HG02870 (cell line): ENCODE results near the gene DDX42.

ENCODE experiments used
- ATAC-seq: cut with Tn5 transposase; IDR thresholded peaks from one replicate; pipeline ENCODE4 v1.9.1; 2021; ENCODE audit warnings: mild to moderate bottlenecking, moderate library complexity; ENCODE audit not compliant: unreplicated experiment

DDX42 gene

GRCh38 chr17:63774141-63774968, at the start of gene DDX42:
DDX42 (plus strand) TSS chr17:63774170; CDS start chr17:63787050, 12,880 bp downstream.
- ATAC-seq, result no peak

GRCh38 chr17:63735691-63736090, 38.3 kb upstream of the DDX42 start:
- no peak for ATAC-seq

- no peak for ATAC-seq
Measured at GRCh38 chr17:63740464-63741142, 33.4 kb upstream of the DDX42 start.

- ATAC-seq, result no peak
Measured at GRCh38 chr17:63741143-63741407, 32.9 kb upstream of the DDX42 start.

GRCh38 chr17:63741408-63742173, 32.4 kb upstream of the DDX42 start, which contains the start of gene STRADA:
STRADA (minus strand) TSS chr17:63741799; CDS start chr17:63728369, 13,430 bp downstream.
- ATAC-seq, result peak; percentile 80

GRCh38 chr17:63751806-63752205, 22.2 kb upstream of the DDX42 start:
- ATAC-seq, result no peak

GRCh38 chr17:63752707-63753106, 21.3 kb upstream of the DDX42 start:
- no peak for ATAC-seq

- ATAC-seq, result no peak
Measured at GRCh38 chr17:63753215-63753614, 20.8 kb upstream of the DDX42 start.

GRCh38 chr17:63754046-63754445, 19.9 kb upstream of the DDX42 start:
- ATAC-seq, result no peak

- ATAC-seq, result no peak
Measured at GRCh38 chr17:63758428-63758827, 15.5 kb upstream of the DDX42 start.

- ATAC-seq, result no peak
Measured at GRCh38 chr17:63760771-63761539, 13.0 kb upstream of the DDX42 start.

- no peak for ATAC-seq
Measured at GRCh38 chr17:63762161-63763078, 11.6 kb upstream of the DDX42 start.

- no peak for ATAC-seq
Measured at GRCh38 chr17:63764716-63765115, 9.3 kb upstream of the DDX42 start.

- no peak for ATAC-seq
Measured at GRCh38 chr17:63766754-63767153, 7.2 kb upstream of the DDX42 start.

GRCh38 chr17:63768433-63768832, 5.5 kb upstream of the DDX42 start:
- no peak for ATAC-seq

GRCh38 chr17:63772801-63773271, 1.1 kb upstream of the DDX42 start:
- ATAC-seq, result no peak

- ATAC-seq, result peak; percentile 84
Measured at GRCh38 chr17:63773272-63774140, 464 bp upstream of the DDX42 start, which contains the start of gene CCDC47. CCDC47 (minus strand) TSS chr17:63773597; CDS start chr17:63766175, 7,422 bp downstream.

GRCh38 chr17:63774969-63775265, 947 bp downstream of the DDX42 start:
- no peak for ATAC-seq

GRCh38 chr17:63775420-63775819, 1.4 kb downstream of the DDX42 start:
- ATAC-seq, result no peak
